HepG2 (cell line): ENCODE data around the gene UCK2. TPM values are rescaled to one million over a fixed set of nuclear protein-coding genes. Genes with fewer than 3 reads are reported as not detected.

Experiments used
- ATF7-NPFF ChIP-seq: sonication (generic); formaldehyde crosslinking; IDR thresholded peaks from 2 replicates; pipeline ENCODE4 v1.8.1; 2023; ENCODE audit warnings: mild to moderate bottlenecking, low read depth, missing genetic modification reagents, moderate library complexity
- BORCS8-MEF2B ChIP-seq: sonication (generic); formaldehyde crosslinking; IDR thresholded peaks from 2 replicates; pipeline ENCODE4 v1.8.0; 2022; ENCODE audit warnings: mild to moderate bottlenecking, missing genetic modification reagents
- CCDC6 ChIP-seq: sonication (generic); formaldehyde crosslinking; IDR thresholded peaks from 2 replicates; pipeline ENCODE4 v1.8.1; 2022; ENCODE audit warnings: mild to moderate bottlenecking, missing genetic modification reagents, moderate library complexity
- GABPB1 ChIP-seq: IDR thresholded peaks from 2 replicates; pipeline ENCODE4 v1.6.1; 2016; ENCODE audit warnings: mild to moderate bottlenecking, missing genetic modification reagents, moderate library complexity, missing compliant biosample characterization
- JUN ChIP-seq: sonication (generic); formaldehyde crosslinking; IDR thresholded peaks from 2 replicates; pipeline ENCODE4 v1.4.0; 2020; ENCODE audit warnings: mild to moderate bottlenecking, missing genetic modification reagents
- KMT2B ChIP-seq: IDR thresholded peaks from 2 replicates; pipeline ENCODE4 v1.6.1; 2016; ENCODE audit warnings: missing genetic modification reagents, missing compliant biosample characterization
- NFKB2 ChIP-seq: sonication (generic); formaldehyde crosslinking; IDR thresholded peaks from 2 replicates; pipeline ENCODE4 v1.4.0; 2020; ENCODE audit warnings: missing genetic modification reagents, borderline replicate concordance
- NR2C2 ChIP-seq: sonication (generic); formaldehyde crosslinking; IDR thresholded peaks from 2 replicates; pipeline ENCODE4 v1.4.0; 2020; ENCODE audit warnings: missing genetic modification reagents, mild to moderate bottlenecking, moderate library complexity, borderline replicate concordance
- PHF5A ChIP-seq: IDR thresholded peaks from one replicate; pipeline ENCODE4 v1.6.1; 2018; ENCODE audit warnings: low read depth, missing genetic modification reagents; ENCODE audit not compliant: unreplicated experiment
- POLR2AphosphoS2 ChIP-seq: IDR thresholded peaks from 2 replicates; pipeline ENCODE4 v1.6.1; 2011; ENCODE audit warnings: low read depth, low read length, improper control_type of control experiment
- SP2 ChIP-seq: sonication (generic); formaldehyde crosslinking; IDR thresholded peaks from 2 replicates; pipeline ENCODE4 v1.5.1; 2020; ENCODE audit warnings: mild to moderate bottlenecking, missing genetic modification reagents
- TCF7 ChIP-seq: sonication (generic); IDR thresholded peaks from 2 replicates; pipeline ENCODE4 v1.6.1; 2016; ENCODE audit warnings: antibody characterized with exemption, low read depth
- ZBTB3 ChIP-seq: sonication (generic); formaldehyde crosslinking; IDR thresholded peaks from 2 replicates; pipeline ENCODE4 v1.4.0; 2020; ENCODE audit warnings: low read depth, mild to moderate bottlenecking, moderate library complexity, missing genetic modification reagents, borderline replicate concordance
- ZFAT ChIP-seq: sonication (generic); formaldehyde crosslinking; conservative IDR thresholded peaks from 2 replicates; pipeline ENCODE4 v1.8.1; 2023; ENCODE audit warnings: missing genetic modification reagents, inconsistent platforms
- ZNF20 ChIP-seq: sonication (generic); formaldehyde crosslinking; IDR thresholded peaks from 2 replicates; pipeline ENCODE4 v1.4.0; 2020; ENCODE audit warnings: mild to moderate bottlenecking, moderate library complexity, missing genetic modification reagents
- ZNF441 ChIP-seq: sonication (generic); formaldehyde crosslinking; IDR thresholded peaks from 2 replicates; pipeline ENCODE4 v1.7.0; 2021; ENCODE audit warnings: missing genetic modification reagents, borderline replicate concordance
- ZNF460 ChIP-seq: sonication (generic); formaldehyde crosslinking; IDR thresholded peaks from 2 replicates; pipeline ENCODE4 v1.5.1; 2020; ENCODE audit warnings: missing genetic modification reagents, mild to moderate bottlenecking, borderline replicate concordance
- ZNF605 ChIP-seq: sonication (generic); formaldehyde crosslinking; IDR thresholded peaks from 2 replicates; pipeline ENCODE4 v1.8.0; 2022; ENCODE audit warnings: mild to moderate bottlenecking, missing genetic modification reagents
- ZNF615 ChIP-seq: sonication (generic); formaldehyde crosslinking; IDR thresholded peaks from 2 replicates; pipeline ENCODE4 v1.5.0; 2020; ENCODE audit warnings: mild to moderate bottlenecking, missing genetic modification reagents, borderline replicate concordance
- ZNF749 ChIP-seq: sonication (generic); formaldehyde crosslinking; IDR thresholded peaks from 2 replicates; pipeline ENCODE4 v1.8.0; 2022; ENCODE audit warnings: mild to moderate bottlenecking, missing genetic modification reagents, moderate library complexity, borderline replicate concordance
- ZSCAN30 ChIP-seq: sonication (generic); formaldehyde crosslinking; IDR thresholded peaks from 2 replicates; pipeline ENCODE4 v1.5.0; 2020; ENCODE audit warnings: mild to moderate bottlenecking, missing genetic modification reagents
- polyA plus RNA-seq, 8 experiments: library from polyadenylated mRNA; depleted of rRNA in 3 of 8; stranded (reverse) in 7 of 8; unstranded in 1 of 8; fragments of >200 nt; fragmentation: Illumina TruSeq in 4 of 8; extraction: Trizol in 4 of 8; gene quantifications; 2 replicates each; pipeline versions ENCODE4 v1.2.1 to v1.2.3, GENCODE V29; 2011 to 2016; ENCODE audit warnings: low read depth in 4 of 8, missing spikeins in 1 of 8, mixed read lengths in 1 of 8; ENCODE audit not compliant: insufficient read depth in 1 of 8
- total RNA-seq, 5 experiments: library from RNA; depleted of rRNA; stranded (reverse); fragments of >200 nt; fragmentation: Illumina TruSeq; extraction: Trizol; gene quantifications; 2 replicates each; pipeline ENCODE4 v1.2.3, GENCODE V29; 2016; ENCODE audit warnings: low read depth in 1 of 5
- TF ChIP-seq, protein P1 (sequence below): sonication (generic); formaldehyde crosslinking; IDR thresholded peaks from 2 replicates; pipeline ENCODE4 v1.5.0; 2020; ENCODE audit warnings: missing genetic modification reagents
- TF ChIP-seq, protein P2 (sequence below): sonication (generic); formaldehyde crosslinking; conservative IDR thresholded peaks from 2 replicates; pipeline ENCODE4 v1.4.0; 2020; ENCODE audit warnings: missing genetic modification reagents
- TF ChIP-seq, protein P3 (sequence below): sonication (generic); IDR thresholded peaks from 2 replicates; pipeline ENCODE4 v1.6.1; 2016; ENCODE audit warnings: low read depth, borderline replicate concordance
- TF ChIP-seq, protein P4 (sequence below): sonication (generic); formaldehyde crosslinking; IDR thresholded peaks from 2 replicates; pipeline ENCODE4 v1.9.0; 2022; ENCODE audit warnings: missing genetic modification reagents, mild to moderate bottlenecking, borderline replicate concordance
- TF ChIP-seq, protein P5 (sequence below): sonication (generic); formaldehyde crosslinking; IDR thresholded peaks from 2 replicates; pipeline ENCODE4 v1.5.0; 2020; ENCODE audit warnings: missing genetic modification reagents, mild to moderate bottlenecking, borderline replicate concordance

The UCK2 gene
- total and polyA plus RNA-seq, 2 of the 13 experiments (the other 11 are each of a cell fraction or from before 2014, with no cell fraction given), result 64.3 to 78.0 TPM

DNA sequence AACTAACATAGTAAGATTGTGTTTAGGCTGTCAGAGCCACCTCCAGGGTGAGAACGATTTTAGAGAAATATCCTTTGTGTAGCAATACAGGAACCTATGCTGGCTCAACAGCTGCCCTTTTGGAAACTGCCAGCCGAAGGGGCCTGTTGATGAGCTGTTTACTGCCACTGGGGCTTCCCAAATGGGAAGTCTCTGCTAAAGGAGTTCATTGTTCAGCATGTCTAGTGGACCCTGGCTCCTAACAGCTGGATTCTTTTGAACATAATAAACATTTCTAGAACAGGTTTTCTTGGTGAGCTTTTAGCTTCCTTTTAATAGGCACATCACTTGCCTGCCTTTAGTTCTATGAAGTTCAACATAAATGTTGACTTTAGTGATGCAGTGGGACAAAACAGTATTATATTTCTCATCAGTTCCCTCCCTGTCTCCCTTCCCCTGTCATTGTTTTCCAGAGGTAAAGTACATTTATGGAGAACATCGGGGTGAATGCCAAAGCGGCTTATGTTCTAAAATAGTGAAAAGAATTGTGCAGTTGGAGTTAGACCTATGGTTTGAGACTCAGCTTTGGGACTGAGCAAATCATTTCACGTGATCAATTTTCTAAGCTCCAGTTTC, 57.4 kb downstream of the UCK2 start (continued):
- TF ChIP-seq ZNF441 (CRISPR knock-in tag) (no peak), ZNF460 (CRISPR knock-in tag) (no peak), ZNF20 (CRISPR knock-in tag) (no peak), ZNF615 (no peak), POLR2AphosphoS2 (no peak), SP2 (CRISPR knock-in tag) (no peak), TCF7 (peak; percentile 36; the same call in 1 of the 2 replicates), KMT2B (CRISPR knock-in tag) (no peak), ZSCAN30 (CRISPR knock-in tag) (no peak), ZNF749 (no peak), GABPB1 (CRISPR knock-in tag) (no peak), CCDC6 (CRISPR knock-in tag) (no peak), PHF5A (no peak), BORCS8-MEF2B (CRISPR knock-in tag) (no peak), ATF7-NPFF (CRISPR knock-in tag) (no peak), NR2C2 (CRISPR knock-in tag) (no peak), JUN (CRISPR knock-in tag) (no peak), ZFAT (CRISPR knock-in tag) (no peak), ZNF605 (CRISPR knock-in tag) (no peak), NFKB2 (no peak), ZBTB3 (CRISPR knock-in tag) (no peak)
- TF ChIP-seq, protein P1, sequence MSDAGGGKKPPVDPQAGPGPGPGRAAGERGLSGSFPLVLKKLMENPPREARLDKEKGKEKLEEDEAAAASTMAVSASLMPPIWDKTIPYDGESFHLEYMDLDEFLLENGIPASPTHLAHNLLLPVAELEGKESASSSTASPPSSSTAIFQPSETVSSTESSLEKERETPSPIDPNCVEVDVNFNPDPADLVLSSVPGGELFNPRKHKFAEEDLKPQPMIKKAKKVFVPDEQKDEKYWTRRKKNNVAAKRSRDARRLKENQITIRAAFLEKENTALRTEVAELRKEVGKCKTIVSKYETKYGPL (CRISPR knock-in tag), result no peak
- TF ChIP-seq, protein P2, sequence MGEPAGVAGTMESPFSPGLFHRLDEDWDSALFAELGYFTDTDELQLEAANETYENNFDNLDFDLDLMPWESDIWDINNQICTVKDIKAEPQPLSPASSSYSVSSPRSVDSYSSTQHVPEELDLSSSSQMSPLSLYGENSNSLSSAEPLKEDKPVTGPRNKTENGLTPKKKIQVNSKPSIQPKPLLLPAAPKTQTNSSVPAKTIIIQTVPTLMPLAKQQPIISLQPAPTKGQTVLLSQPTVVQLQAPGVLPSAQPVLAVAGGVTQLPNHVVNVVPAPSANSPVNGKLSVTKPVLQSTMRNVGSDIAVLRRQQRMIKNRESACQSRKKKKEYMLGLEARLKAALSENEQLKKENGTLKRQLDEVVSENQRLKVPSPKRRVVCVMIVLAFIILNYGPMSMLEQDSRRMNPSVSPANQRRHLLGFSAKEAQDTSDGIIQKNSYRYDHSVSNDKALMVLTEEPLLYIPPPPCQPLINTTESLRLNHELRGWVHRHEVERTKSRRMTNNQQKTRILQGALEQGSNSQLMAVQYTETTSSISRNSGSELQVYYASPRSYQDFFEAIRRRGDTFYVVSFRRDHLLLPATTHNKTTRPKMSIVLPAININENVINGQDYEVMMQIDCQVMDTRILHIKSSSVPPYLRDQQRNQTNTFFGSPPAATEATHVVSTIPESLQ (CRISPR knock-in tag), result no peak
- TF ChIP-seq, protein P3, sequence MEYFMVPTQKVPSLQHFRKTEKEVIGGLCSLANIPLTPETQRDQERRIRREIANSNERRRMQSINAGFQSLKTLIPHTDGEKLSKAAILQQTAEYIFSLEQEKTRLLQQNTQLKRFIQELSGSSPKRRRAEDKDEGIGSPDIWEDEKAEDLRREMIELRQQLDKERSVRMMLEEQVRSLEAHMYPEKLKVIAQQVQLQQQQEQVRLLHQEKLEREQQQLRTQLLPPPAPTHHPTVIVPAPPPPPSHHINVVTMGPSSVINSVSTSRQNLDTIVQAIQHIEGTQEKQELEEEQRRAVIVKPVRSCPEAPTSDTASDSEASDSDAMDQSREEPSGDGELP, result peak; percentile 81
- TF ChIP-seq, protein P4, sequence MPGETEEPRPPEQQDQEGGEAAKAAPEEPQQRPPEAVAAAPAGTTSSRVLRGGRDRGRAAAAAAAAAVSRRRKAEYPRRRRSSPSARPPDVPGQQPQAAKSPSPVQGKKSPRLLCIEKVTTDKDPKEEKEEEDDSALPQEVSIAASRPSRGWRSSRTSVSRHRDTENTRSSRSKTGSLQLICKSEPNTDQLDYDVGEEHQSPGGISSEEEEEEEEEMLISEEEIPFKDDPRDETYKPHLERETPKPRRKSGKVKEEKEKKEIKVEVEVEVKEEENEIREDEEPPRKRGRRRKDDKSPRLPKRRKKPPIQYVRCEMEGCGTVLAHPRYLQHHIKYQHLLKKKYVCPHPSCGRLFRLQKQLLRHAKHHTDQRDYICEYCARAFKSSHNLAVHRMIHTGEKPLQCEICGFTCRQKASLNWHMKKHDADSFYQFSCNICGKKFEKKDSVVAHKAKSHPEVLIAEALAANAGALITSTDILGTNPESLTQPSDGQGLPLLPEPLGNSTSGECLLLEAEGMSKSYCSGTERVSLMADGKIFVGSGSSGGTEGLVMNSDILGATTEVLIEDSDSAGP (CRISPR knock-in tag), result no peak
- TF ChIP-seq, protein P5, sequence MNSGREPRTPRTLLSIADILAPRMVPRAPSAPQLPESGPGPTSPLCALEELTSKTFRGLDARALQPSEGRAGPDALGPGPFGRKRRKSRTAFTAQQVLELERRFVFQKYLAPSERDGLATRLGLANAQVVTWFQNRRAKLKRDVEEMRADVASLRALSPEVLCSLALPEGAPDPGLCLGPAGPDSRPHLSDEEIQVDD (CRISPR knock-in tag), result no peak
